NCI-H2171 (cell line): ENCODE data around the gene SEC22A.
"Not testable (repeated sequence)": the region's sequence is repeated elsewhere in the genome, so short reads cannot be mapped to it uniquely, and the experiment has no call there.

Experiments
- DNase-seq: peaks from one replicate; lab custom pipeline; 2025; lab: John Stamatoyannopoulos, UW

Gene SEC22A

GRCh38 chr3:123180791-123181190, 21.0 kb upstream of the SEC22A start:
- DNase-seq = no peak

- no peak for DNase-seq
Observed at GRCh38 chr3:123186695-123187094, 15.0 kb upstream of the SEC22A start.

- no peak for DNase-seq
Observed at GRCh38 chr3:123188058-123188457, 13.7 kb upstream of the SEC22A start.

- no peak for DNase-seq
Observed at GRCh38 chr3:123193448-123194101, 8.2 kb upstream of the SEC22A start.

- no peak for DNase-seq
Observed at GRCh38 chr3:123194552-123194951, 7.2 kb upstream of the SEC22A start.

- no peak for DNase-seq
Observed at GRCh38 chr3:123198372-123198771, 3.4 kb upstream of the SEC22A start.

- no peak for DNase-seq
Observed at GRCh38 chr3:123201223-123201556, 553 bp upstream of the SEC22A start.

- peak; percentile 45 for DNase-seq
Observed at GRCh38 chr3:123202451-123202850, 708 bp downstream of the SEC22A start.

GRCh38 chr3:123218990-123219389, 17.2 kb downstream of the SEC22A start:
- DNase-seq = no peak

- DNase-seq = not testable (repeated sequence)
Observed at GRCh38 chr3:123221369-123221768, 19.6 kb downstream of the SEC22A start.

- no peak for DNase-seq
Observed at GRCh38 chr3:123225016-123225415, 23.3 kb downstream of the SEC22A start.

- no peak for DNase-seq
Observed at GRCh38 chr3:123226549-123226948, 24.8 kb downstream of the SEC22A start.

- DNase-seq = no peak
Observed at GRCh38 chr3:123229145-123229544, 27.4 kb downstream of the SEC22A start.

- DNase-seq = no peak
Observed at GRCh38 chr3:123236902-123237301, 35.2 kb downstream of the SEC22A start.

GRCh38 chr3:123239186-123239585, 37.4 kb downstream of the SEC22A start:
- DNase-seq = not testable (repeated sequence)

GRCh38 chr3:123239756-123240155, 38.0 kb downstream of the SEC22A start:
- no peak for DNase-seq

- no peak for DNase-seq
Observed at GRCh38 chr3:123244128-123244527, 42.4 kb downstream of the SEC22A start.

GRCh38 chr3:123246866-123247265, 45.1 kb downstream of the SEC22A start:
- DNase-seq = no peak

- DNase-seq = no peak
Observed at GRCh38 chr3:123256256-123256655, 54.5 kb downstream of the SEC22A start.

GRCh38 chr3:123258359-123258758, 56.6 kb downstream of the SEC22A start:
- no peak for DNase-seq

- DNase-seq = peak; percentile 56
Observed at GRCh38 chr3:123258811-123259420, 57.2 kb downstream of the SEC22A start.

- no peak for DNase-seq
Observed at GRCh38 chr3:123261666-123262065, 59.9 kb downstream of the SEC22A start.

GRCh38 chr3:123262226-123262625, 60.5 kb downstream of the SEC22A start:
- DNase-seq = no peak

- no peak for DNase-seq
Observed at GRCh38 chr3:123262868-123263267, 61.1 kb downstream of the SEC22A start.
